Stimulated activated CD4-positive, alpha-beta T cell treated with anti-CD3 and anti-CD28 coated beads, Interleukin-1b, Interleukin-23, amount 100 ng/mL, for 4 hours (primary cell): ENCODE results near the gene ZNF618.

Source experiments
- DNase-seq, 2 donors: peaks; one replicate each; pipeline ENCODE4 v3.0.0-alpha.2; 2020; ENCODE audit warnings: low read depth in 2 of 2

ZNF618 gene

GRCh38 chr9:114098021-114098935 is 222.2 kb downstream of the ZNF618 start:
- DNase-seq = peak in 1 of 2 donors; percentile 7

- no peak for DNase-seq
Measured at GRCh38 chr9:114098936-114099668, 223.0 kb downstream of the ZNF618 start, which contains the start of gene KIF12. Gene KIF12 (minus strand): TSS chr9:114099292. CDS start chr9:114099276, 16 bp downstream.

GRCh38 chr9:114099669-114100270 is 223.7 kb downstream of the ZNF618 start:
- no peak for DNase-seq

- DNase-seq = no peak
Measured at GRCh38 chr9:114100536-114100935, 224.4 kb downstream of the ZNF618 start.

GRCh38 chr9:114102484-114102883 is 226.4 kb downstream of the ZNF618 start:
- no peak for DNase-seq

GRCh38 chr9:114105236-114105635 is 229.1 kb downstream of the ZNF618 start:
- DNase-seq = no peak
